SW 1271 (cell line): ENCODE measurements around the gene ADAMTS4.

Experiments used
- DNase-seq, 2 experiments: peaks; one replicate each; lab custom pipeline; 2025; lab: John Stamatoyannopoulos, UW

Gene ADAMTS4

GRCh38 chr1:161172776-161173376 is 26.0 kb downstream of the ADAMTS4 start:
- no peak for DNase-seq

GRCh38 chr1:161172349-161172748 is 26.5 kb downstream of the ADAMTS4 start:
- no peak for DNase-seq

- no peak for DNase-seq
Measured at GRCh38 chr1:161171696-161172095, 27.2 kb downstream of the ADAMTS4 start.

GRCh38 chr1:161171191-161171590 is 27.7 kb downstream of the ADAMTS4 start:
- DNase-seq: no peak

GRCh38 chr1:161168906-161169305 is 29.9 kb downstream of the ADAMTS4 start:
- no peak for DNase-seq

- no peak for DNase-seq
Measured at GRCh38 chr1:161166669-161167548, 31.9 kb downstream of the ADAMTS4 start.

GRCh38 chr1:161165742-161166668 is 32.8 kb downstream of the ADAMTS4 start, which contains the start of gene PPOX:
PPOX (plus strand) TSS chr1:161166426; CDS start chr1:161166848, 422 bp downstream.
- DNase-seq: peak; percentile 88 to 93

- no peak for DNase-seq
Measured at GRCh38 chr1:161164901-161165610, 33.8 kb downstream of the ADAMTS4 start.

- DNase-seq: no peak
Measured at GRCh38 chr1:161163793-161164192, 35.1 kb downstream of the ADAMTS4 start.

GRCh38 chr1:161162806-161163205 is 36.0 kb downstream of the ADAMTS4 start:
- no peak for DNase-seq

- DNase-seq: no peak
Measured at GRCh38 chr1:161162052-161162451, 36.8 kb downstream of the ADAMTS4 start.

- DNase-seq: no peak
Measured at GRCh38 chr1:161161652-161162051, 37.2 kb downstream of the ADAMTS4 start.

GRCh38 chr1:161160671-161161145 is 38.1 kb downstream of the ADAMTS4 start:
- no peak for DNase-seq

GRCh38 chr1:161159913-161160243 is 39.0 kb downstream of the ADAMTS4 start:
- no peak for DNase-seq

GRCh38 chr1:161159087-161159912 is 39.6 kb downstream of the ADAMTS4 start, which contains the start of gene USP21:
USP21 (plus strand) TSS chr1:161159500; CDS start chr1:161160641, 1,141 bp downstream.
- peak; percentile 48 to 81 for DNase-seq

GRCh38 chr1:161158316-161159010 is 40.4 kb downstream of the ADAMTS4 start:
- DNase-seq: no peak

- DNase-seq: no peak
Measured at GRCh38 chr1:161157867-161158266, 41.0 kb downstream of the ADAMTS4 start.

GRCh38 chr1:161153682-161154337 is 45.0 kb downstream of the ADAMTS4 start, which contains the start of gene UFC1:
UFC1 (plus strand) TSS chr1:161153978; CDS start chr1:161153998, 20 bp downstream.
- DNase-seq: peak; percentile 49 to 78

- no peak for DNase-seq
Measured at GRCh38 chr1:161153176-161153575, 45.7 kb downstream of the ADAMTS4 start.
